Measurements from ENCODE around the gene ARHGAP45. TPM values are rescaled to one million over a fixed set of nuclear protein-coding genes. Genes with fewer than 3 reads are reported as not detected.
A peak's percentile ranks its signal among the peaks of the same experiment; 100 is the strongest.

Gene ARHGAP45
- total and polyA plus RNA-seq, 9 of the 15 experiments (the other 6 are each of a cell fraction or from before 2014, with no cell fraction given) = 0.08 to 22.1 (median 4.2) TPM

- TF ChIP-seq, protein P1, sequence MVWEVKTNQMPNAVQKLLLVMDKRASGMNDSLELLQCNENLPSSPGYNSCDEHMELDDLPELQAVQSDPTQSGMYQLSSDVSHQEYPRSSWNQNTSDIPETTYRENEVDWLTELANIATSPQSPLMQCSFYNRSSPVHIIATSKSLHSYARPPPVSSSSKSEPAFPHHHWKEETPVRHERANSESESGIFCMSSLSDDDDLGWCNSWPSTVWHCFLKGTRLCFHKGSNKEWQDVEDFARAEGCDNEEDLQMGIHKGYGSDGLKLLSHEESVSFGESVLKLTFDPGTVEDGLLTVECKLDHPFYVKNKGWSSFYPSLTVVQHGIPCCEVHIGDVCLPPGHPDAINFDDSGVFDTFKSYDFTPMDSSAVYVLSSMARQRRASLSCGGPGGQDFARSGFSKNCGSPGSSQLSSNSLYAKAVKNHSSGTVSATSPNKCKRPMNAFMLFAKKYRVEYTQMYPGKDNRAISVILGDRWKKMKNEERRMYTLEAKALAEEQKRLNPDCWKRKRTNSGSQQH (CRISPR knock-in tag; IDR thresholded peaks at IDR 0.05) = no peak
- TF ChIP-seq BCOR (IDR thresholded peaks at IDR 0.05) (no peak), CBX8 (IDR thresholded peaks at IDR 0.05; ENCODE audit: borderline replicate concordance, extremely low read depth, low read depth, low read length, poor library complexity, severe bottlenecking) (no peak), FIP1L1 (IDR thresholded peaks at IDR 0.05; ENCODE audit: low read depth, low read length, poor library complexity, severe bottlenecking) (peak; percentile 41), SAFB (IDR thresholded peaks at IDR 0.05; ENCODE audit: borderline replicate concordance, low read depth, low read length) (peak; percentile 85), PHB (CRISPR knock-in tag; IDR thresholded peaks at IDR 0.05) (no peak), BHLHE40 (IDR thresholded peaks at IDR 0.05; ENCODE audit: low read length) (peak; percentile 74), MCM2 (IDR thresholded peaks at IDR 0.05; ENCODE audit: low read depth) (no peak), HMGXB4 (CRISPR knock-in tag; IDR thresholded peaks at IDR 0.05) (no peak), EGR1 (conservative IDR thresholded peaks at IDR 0.05) (peak; percentile 24; the same call in 1 of the 2 replicates), CEBPG (CRISPR knock-in tag; IDR thresholded peaks at IDR 0.05) (no peak), CEBPG (tag; conservative IDR thresholded peaks at IDR 0.05 in 1 of 2, IDR thresholded peaks at IDR 0.05 in 1 of 2) (no peak), HDAC3 (IDR thresholded peaks at IDR 0.05; ENCODE audit: borderline replicate concordance, partially characterized antibody) (no peak), PHF8 (IDR thresholded peaks at IDR 0.05; ENCODE audit: borderline replicate concordance, low read length) (peak; percentile 20; the same call in 1 of the 2 replicates), DIDO1 (tag; IDR thresholded peaks at IDR 0.05; ENCODE audit: low read depth) (no peak), L3MBTL2 (IDR thresholded peaks at IDR 0.05) (peak; percentile 67)
- TF ChIP-seq, protein P2, sequence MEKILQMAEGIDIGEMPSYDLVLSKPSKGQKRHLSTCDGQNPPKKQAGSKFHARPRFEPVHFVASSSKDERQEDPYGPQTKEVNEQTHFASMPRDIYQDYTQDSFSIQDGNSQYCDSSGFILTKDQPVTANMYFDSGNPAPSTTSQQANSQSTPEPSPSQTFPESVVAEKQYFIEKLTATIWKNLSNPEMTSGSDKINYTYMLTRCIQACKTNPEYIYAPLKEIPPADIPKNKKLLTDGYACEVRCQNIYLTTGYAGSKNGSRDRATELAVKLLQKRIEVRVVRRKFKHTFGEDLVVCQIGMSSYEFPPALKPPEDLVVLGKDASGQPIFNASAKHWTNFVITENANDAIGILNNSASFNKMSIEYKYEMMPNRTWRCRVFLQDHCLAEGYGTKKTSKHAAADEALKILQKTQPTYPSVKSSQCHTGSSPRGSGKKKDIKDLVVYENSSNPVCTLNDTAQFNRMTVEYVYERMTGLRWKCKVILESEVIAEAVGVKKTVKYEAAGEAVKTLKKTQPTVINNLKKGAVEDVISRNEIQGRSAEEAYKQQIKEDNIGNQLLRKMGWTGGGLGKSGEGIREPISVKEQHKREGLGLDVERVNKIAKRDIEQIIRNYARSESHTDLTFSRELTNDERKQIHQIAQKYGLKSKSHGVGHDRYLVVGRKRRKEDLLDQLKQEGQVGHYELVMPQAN (IDR thresholded peaks at IDR 0.05; ENCODE audit: borderline replicate concordance) = no peak
Measured at GRCh38 chr19:1066748-1067340, at the start of gene ARHGAP45 (continued).
